GM18858 (cell line): ENCODE results near the gene PLIN3.
"Not testable (repeated sequence)": the region's sequence is repeated elsewhere in the genome, so short reads cannot be mapped to it uniquely, and the experiment has no call there.

ENCODE experiments used
- ATAC-seq: cut with Tn5 transposase; IDR thresholded peaks from one replicate; pipeline ENCODE4 v1.9.1; 2021; ENCODE audit not compliant: unreplicated experiment

PLIN3 gene

GRCh38 chr19:4849019-4849418 is 18.4 kb downstream of the PLIN3 start:
- ATAC-seq, result no peak

- ATAC-seq, result no peak
Measured at GRCh38 chr19:4847190-4847973, 20.1 kb downstream of the PLIN3 start.

- not testable (repeated sequence) for ATAC-seq
Measured at GRCh38 chr19:4845975-4846374, 21.5 kb downstream of the PLIN3 start.

- ATAC-seq, result no peak
Measured at GRCh38 chr19:4844348-4845179, 22.9 kb downstream of the PLIN3 start.

GRCh38 chr19:4843647-4843965 is 23.9 kb downstream of the PLIN3 start:
- no peak for ATAC-seq

- no peak for ATAC-seq
Measured at GRCh38 chr19:4839192-4839591, 28.3 kb downstream of the PLIN3 start.

GRCh38 chr19:4832776-4833175 is 34.7 kb downstream of the PLIN3 start:
- ATAC-seq, result no peak

- ATAC-seq, result not testable (repeated sequence)
Measured at GRCh38 chr19:4831979-4832340, 35.5 kb downstream of the PLIN3 start.

GRCh38 chr19:4831304-4831978 is 36.0 kb downstream of the PLIN3 start, which contains the start of gene TICAM1:
TICAM1 (minus strand) TSS chr19:4831712; CDS start chr19:4818377, 13,335 bp downstream.
- ATAC-seq, result no peak

- no peak for ATAC-seq
Measured at GRCh38 chr19:4830768-4831265, 36.6 kb downstream of the PLIN3 start.

- ATAC-seq, result no peak
Measured at GRCh38 chr19:4830332-4830731, 37.1 kb downstream of the PLIN3 start.

- ATAC-seq, result no peak
Measured at GRCh38 chr19:4829001-4829712, 38.3 kb downstream of the PLIN3 start.

GRCh38 chr19:4823577-4823976 is 43.9 kb downstream of the PLIN3 start:
- no peak for ATAC-seq

GRCh38 chr19:4822354-4822753 is 45.1 kb downstream of the PLIN3 start:
- ATAC-seq, result not testable (repeated sequence)

GRCh38 chr19:4821265-4821664 is 46.2 kb downstream of the PLIN3 start:
- no peak for ATAC-seq

- ATAC-seq, result no peak
Measured at GRCh38 chr19:4817467-4818277, 49.8 kb downstream of the PLIN3 start.

- no peak for ATAC-seq
Measured at GRCh38 chr19:4816950-4817278, 50.6 kb downstream of the PLIN3 start.

- no peak for ATAC-seq
Measured at GRCh38 chr19:4816202-4816949, 51.1 kb downstream of the PLIN3 start.

- no peak for ATAC-seq
Measured at GRCh38 chr19:4815426-4816201, 51.9 kb downstream of the PLIN3 start.
